Activated naive CD4-positive, alpha-beta T cell treated with Interleukin-2 at 50 U/mL for 16 hours (primary cell): Measurements from ENCODE around the gene SLC39A10.
A peak's percentile ranks its signal among the peaks of the same experiment; 100 is the strongest.
"Not testable (repeated sequence)": the region's sequence is repeated elsewhere in the genome, so short reads cannot be mapped to it uniquely, and the experiment has no call there.

ENCODE experiments used
- DNase-seq: peaks from one replicate; pipeline ENCODE4 v3.0.0-alpha.2; 2020

SLC39A10 gene, protein sequence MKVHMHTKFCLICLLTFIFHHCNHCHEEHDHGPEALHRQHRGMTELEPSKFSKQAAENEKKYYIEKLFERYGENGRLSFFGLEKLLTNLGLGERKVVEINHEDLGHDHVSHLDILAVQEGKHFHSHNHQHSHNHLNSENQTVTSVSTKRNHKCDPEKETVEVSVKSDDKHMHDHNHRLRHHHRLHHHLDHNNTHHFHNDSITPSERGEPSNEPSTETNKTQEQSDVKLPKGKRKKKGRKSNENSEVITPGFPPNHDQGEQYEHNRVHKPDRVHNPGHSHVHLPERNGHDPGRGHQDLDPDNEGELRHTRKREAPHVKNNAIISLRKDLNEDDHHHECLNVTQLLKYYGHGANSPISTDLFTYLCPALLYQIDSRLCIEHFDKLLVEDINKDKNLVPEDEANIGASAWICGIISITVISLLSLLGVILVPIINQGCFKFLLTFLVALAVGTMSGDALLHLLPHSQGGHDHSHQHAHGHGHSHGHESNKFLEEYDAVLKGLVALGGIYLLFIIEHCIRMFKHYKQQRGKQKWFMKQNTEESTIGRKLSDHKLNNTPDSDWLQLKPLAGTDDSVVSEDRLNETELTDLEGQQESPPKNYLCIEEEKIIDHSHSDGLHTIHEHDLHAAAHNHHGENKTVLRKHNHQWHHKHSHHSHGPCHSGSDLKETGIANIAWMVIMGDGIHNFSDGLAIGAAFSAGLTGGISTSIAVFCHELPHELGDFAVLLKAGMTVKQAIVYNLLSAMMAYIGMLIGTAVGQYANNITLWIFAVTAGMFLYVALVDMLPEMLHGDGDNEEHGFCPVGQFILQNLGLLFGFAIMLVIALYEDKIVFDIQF

DNA sequence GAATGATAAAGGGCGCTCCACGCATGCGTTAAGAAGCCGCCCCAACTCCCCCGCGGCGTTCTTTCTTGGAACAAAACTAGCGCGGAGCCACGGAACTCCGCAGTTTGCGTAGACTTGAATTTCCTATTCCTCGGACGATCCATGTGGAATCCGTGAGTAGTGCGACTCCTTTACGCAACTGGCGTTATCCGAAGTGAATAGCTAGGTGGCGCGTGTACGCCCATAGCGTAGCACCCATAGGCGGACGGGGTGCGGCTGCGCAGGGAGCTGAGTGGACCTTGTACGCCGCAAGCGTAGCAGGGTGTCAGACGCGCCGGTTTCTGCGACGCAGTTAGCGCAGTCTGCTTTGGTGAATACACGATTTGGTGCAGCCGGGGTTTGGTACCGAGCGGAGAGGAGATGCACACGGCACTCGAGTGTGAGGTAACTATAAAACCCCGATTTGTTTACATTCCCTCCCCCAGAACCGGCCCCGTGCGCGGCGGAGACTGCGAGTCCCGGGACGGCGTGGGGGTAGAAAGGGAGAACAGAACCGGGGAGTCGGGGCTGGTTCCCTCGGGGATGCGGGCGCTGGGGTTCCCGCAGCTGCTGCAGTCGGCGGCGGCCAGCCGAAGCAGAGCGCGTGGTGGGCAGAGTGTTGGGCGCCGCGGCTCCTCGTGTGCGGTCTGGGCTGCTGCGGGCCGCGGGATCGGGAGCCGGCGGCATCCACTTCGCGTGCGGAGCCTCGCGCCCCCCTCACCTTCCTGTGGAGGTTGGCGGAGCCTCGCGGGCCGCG is at the start of gene SLC39A10:
Gene SLC39A10 (plus strand): TSS at position 368 of the 775 bp plus-strand sequence. CDS start 22,817 bp downstream, outside the sequence.
- DNase-seq: peak; percentile 96

DNA sequence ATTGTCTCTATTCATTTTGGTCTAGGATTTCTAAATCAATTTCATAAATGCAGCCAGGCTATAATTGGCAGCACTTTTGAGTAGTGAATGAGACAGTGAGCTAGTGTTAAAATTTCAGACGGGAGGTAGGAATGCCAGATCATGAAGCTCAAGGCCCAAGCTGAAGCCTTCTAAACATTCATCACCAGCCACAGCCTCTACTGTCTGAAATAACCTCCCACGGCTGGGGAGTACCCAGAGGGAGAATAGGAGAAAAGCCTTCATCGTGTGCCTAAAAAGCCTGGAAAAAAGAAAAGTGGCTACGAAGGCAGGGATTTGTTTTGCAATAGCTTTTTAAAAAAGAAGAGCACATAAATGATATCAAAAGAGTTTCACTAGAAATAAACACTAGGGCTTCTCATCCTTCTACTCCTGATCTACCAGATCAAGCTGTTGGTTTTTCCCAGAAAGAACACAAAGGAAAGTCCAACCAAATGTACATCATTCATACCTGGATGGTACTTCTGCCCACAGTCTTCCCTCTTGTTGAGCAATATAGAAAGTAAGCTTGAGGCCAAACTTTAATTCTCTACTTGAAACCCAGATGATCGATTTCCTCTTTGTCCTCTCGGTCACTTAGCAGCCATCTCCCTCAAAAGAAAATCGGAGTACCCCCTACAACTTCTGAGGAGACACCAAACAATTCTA is 48.1 kb upstream of the SLC39A10 start:
- no peak for DNase-seq

DNA sequence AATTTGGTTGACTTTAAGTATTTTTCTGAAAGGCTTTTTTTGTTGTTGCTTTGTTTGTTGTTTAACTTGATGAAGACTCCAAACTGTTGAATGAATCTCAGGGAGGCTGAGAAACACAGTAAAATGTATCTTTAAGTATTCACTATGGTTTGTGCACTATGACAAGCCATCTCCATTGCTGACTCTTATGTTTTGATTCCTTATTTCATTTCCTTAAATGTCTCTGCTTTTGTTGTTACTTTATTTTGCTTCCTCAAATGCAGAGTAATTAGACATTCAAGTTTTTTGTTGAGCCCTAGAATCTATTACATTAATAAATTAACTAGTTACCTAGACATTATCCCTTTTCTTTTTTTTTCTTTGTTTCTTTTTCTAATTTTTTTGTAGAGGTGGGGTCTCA is 46.3 kb upstream of the SLC39A10 start:
- DNase-seq: no peak

DNA sequence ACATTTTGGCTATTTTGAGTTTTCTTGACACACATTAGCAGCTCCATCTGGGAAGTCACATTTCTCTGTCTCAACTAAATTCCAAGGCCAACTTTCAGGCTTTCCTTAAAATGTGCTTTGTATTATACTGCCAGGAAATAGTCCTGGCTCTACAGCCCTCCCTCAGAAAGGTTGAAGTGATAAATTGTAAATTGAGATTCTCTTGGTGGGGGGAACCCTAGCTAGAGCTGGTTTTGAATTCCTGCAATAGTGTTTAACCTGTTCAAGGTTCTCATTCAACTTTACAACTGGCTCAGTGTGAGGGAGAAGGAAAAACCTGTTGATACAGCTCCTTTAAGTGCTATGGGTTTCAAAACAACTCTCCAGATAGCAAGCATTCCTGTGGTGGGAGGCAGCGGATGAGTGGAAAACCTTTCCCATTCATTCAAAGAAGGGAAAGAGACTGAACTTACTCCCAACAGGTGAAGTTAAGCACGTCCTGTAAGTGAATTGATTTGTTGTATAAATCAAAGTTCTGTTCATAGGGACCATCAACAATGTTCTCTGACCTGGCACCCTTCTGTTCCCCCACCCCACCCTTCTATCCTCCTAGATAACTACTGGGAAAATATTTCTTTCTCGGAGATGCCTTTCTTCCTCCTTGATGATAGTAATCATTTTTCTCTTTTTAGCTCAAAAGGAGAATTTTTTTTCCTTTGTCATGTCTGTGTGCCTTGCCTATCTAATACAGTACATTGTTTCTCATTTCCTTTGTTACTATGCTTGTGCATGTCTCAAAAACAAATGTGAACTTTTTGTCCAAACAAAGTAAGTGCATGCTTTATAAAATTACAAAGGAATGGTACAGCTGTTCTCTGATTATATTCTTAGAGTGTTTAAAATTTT is 44.2 kb upstream of the SLC39A10 start:
- no peak for DNase-seq

DNA sequence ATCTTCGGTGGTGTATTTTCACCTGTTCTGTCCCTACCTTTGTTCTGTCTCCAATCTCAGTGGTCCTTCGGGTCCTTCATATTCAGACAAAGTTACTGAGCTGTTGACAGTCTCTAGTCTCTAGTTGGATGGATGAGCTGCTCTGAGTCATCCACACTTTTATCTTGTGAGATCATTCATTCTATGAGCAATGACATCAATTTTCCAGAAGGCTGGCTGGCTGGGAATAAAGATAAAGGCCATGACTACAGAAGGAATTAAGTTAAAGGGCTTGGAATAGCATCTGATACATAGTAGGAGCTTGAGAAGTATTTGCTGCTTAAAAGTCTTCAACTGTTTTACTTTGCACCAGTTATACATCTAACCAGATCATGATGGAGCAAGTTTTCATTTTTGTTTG is 43.1 kb upstream of the SLC39A10 start:
- DNase-seq: no peak

DNA sequence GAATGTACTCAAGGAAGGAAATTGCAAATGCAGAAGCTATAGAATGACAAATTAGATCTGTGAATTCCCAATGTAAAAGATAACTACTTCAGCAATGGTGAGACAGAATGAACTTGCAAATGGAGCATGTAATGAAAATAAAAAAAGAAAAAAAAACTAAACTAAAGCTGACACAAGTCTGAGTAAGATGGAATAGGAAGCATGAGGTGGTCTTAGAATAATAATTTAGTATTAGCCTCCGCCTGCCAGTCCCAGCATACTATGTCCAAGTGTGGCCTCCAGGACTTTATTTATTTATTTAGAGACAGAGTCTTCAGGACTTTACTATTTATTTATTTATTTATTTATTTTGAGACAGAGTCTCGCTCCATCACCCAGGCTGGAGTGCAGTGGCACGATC is 37.4 kb upstream of the SLC39A10 start:
- DNase-seq: no peak

DNA sequence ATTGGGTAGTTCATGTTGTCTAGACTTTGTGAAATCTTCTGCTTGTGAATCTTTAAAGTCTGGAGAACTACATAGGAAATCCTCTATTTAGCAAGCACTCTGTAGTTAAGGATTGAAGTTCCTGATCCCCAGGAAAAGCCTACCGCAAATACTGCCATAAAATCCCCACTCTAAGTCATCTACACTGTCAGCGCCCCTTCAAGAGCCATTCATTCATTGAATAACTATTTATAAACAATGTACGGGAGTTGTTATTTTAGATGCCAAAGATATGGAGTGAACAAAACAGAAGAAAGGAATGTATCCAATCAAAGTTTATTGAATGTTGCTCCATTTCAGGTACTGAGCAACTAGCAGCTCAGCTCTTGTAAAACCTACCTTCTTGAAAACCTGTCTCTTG is 36.5 kb upstream of the SLC39A10 start:
- no peak for DNase-seq

DNA sequence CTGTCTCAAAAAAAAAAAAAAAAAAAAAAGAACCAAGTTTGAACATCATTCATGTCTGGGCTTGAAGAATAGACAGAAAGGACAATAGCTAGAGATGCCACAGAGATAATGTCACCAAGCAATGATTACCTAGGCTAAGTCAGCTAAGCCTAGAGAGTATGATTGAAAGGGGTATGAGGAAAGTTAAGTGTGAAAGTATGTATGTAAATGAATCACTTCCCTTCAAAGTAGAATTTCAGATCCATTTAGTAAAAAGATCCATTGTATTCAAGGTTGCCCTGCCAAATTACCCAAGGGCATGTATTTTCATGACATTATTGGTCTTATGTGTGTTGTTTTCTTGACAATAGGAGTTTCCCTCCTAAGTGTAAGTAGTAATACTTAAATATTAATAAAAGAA is 34.1 kb upstream of the SLC39A10 start:
- no peak for DNase-seq

DNA sequence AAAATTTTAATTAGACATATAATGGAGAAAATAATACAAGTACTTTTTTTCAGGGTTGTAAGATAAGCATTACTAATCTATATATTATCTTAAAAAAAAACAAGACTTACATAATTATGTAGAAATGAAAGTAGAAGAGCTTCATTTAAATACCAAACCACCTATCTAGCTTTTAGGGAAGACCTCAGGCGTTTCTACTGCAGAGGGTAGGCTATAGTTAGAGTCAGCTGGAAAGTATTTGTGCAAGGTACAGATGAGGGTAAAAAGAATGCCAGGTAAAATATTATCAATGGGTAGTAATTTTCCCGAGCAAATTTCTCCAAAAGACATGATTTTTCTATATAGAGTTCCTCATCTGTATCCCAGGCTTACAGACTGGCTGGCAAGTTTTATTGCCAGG is 30.5 kb upstream of the SLC39A10 start:
- no peak for DNase-seq

DNA sequence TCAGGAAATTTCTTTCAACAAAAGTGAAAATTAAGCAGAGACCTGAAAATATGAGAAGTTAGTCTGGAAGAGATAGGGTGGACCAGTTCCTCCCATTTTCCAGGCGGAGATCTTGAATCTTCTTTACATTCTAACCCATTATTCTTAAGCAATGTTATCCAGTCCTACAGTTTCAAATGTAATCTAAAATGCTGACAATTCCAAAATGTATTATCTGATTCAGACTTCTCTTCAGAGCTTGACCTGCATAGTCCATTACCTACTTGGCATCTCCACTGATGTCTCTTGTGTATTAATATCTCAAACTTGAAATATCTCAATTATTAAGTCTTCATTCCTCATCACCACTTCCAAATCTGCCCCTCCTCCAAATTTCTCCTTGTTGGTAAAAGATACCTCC is 28.4 kb upstream of the SLC39A10 start:
- no peak for DNase-seq

DNA sequence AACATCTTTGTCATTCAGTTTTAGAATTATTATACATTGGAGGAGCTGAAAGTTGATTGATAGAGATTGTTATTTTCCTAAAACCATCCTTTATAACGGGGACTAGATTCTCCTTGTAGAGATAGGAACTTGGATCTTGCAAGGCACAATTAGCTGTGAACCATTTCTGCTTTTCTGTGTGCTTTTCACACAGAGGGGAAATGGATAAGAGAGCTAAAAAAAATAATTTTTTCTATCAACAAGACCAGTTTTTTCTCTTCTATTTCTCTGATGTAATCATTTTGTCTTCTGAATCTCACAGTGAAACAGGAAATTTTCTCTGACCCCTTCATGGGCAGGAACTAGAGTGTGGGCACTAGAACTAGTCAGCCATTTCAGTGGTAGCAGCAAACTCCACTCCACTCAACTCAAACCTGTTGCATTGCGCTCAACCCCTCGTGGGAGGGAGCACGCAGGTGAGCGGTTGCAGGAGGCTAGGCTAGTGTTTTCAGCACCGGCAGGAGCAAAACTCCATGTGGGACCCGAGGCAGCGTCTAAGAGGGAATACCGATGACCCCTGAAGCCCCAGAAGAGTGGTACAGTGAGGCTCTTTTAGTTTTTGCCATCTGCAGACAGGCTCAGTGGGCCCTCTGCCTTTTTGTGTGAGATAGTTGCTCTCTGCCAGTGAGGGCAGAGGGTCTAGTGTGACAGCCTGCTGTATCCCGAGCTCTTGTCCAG is 24.0 kb upstream of the SLC39A10 start:
- DNase-seq: no peak

DNA sequence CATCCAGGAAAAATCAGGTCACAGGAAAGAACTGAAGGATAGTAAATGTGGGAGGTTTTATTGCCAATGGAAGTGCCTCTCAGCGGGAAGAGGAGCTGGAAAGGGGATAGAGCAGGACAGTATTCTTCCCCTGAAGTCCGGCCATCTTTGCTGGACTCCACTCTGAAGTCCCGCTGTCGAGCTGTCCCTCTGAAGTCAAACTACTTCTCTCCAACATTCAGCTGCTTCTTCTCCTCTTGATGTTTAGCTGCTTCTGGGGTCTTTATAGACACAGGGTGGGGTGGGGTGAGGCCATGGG is 23.5 kb upstream of the SLC39A10 start:
- DNase-seq: no peak

DNA sequence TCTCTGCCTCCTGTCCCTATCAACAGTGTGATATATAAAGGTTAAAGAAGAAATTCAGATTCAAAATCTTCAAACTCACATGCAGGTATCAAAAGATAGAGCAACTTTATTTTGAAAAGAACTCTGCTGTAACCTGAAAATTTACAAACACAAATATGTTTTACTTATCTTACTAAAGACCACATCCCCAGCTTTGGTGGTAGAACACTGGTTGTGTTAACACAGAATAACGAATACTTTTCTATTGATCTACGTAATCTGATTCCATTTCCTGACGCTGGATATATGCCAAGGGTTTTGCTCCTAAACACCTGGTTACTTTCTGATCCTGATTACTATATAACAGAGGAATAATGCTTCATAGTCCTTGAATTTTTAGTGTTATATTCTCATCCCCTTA is 23.1 kb upstream of the SLC39A10 start:
- no peak for DNase-seq

DNA sequence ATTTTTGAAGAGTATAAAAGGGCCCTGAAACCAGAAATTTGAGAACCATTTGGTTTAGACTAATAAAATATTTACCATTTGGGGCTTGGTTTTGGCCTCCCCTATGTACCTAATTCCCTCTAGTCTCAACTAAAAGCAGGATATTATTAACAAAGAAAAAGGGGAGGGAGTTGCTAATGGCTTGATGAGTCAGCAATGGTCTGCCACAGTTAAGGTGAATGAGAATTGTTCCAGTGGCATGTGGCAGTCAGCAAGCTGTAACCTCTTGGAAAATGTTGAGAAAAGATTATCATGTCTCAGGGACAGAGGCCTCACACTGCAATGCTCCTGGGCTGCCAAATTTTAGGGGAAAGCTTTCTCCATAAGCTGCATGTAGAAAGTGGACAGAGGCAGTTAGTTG is 20.1 kb upstream of the SLC39A10 start:
- no peak for DNase-seq

DNA sequence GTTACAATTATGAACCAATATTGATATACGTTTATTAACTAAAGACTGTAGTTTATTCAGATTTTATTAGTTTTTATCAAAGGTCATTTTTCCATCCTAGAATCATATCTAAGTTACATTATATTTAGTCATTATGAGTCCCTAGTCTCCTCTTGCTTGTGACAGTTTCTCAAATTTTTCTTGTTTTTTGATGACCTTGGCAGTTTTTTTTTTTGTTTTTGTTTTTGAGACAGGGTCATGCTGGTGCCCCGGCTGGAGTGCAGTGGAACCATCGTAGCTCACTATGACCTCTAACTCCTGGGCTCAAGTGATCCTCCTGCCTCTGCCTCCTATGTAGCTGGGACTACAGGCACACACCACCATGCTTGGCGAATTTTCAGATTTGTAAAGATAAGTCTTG is 18.3 kb upstream of the SLC39A10 start:
- DNase-seq: no peak

DNA sequence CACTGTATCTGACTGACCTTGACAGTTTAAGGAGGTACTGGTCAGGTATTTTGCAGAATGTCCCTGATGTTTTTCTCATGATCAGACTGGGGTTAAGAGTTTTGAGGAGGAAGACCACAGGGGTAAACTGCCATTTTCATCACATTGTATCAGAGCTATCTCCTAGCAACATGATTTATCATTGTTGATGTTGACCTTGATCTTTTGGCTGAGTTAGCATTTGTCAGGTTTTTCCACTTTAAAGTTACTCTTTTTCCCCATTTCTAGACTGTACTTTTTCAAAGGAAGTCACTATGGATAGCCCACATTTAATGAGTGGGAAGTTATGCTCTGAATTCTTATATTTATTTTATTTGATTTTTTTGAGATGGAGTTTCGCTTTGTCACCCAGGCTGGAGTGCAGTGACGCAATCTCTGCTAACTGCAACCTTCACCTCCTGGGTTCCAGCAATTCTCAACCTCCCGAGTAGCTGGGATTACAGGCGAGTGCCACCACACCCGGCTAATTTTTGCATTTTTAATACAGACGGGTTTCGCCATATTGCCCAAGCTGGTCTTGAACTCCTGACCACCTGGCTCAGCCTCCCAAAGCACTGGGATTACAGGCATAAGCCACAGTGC is 17.7 kb upstream of the SLC39A10 start:
- DNase-seq: no peak

DNA sequence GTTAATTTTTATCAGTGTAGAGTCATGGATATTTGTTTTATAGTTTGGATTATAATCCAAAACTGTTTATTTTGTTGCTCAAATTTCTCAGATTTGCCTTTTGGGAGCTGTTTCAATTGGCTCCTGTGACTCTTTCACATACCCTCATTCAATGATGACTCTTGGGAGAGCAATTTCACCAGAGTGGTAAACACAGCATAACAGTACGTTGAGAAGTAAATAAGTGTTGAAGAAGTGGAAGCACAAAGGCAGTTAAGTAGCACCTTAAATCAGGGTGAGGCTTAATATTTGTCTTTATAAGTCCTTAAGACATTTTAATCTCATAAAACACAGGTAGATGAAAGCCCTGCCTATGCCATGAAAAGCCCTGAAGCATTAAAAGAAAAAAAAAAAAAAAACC is 17.1 kb upstream of the SLC39A10 start:
- DNase-seq: no peak

DNA sequence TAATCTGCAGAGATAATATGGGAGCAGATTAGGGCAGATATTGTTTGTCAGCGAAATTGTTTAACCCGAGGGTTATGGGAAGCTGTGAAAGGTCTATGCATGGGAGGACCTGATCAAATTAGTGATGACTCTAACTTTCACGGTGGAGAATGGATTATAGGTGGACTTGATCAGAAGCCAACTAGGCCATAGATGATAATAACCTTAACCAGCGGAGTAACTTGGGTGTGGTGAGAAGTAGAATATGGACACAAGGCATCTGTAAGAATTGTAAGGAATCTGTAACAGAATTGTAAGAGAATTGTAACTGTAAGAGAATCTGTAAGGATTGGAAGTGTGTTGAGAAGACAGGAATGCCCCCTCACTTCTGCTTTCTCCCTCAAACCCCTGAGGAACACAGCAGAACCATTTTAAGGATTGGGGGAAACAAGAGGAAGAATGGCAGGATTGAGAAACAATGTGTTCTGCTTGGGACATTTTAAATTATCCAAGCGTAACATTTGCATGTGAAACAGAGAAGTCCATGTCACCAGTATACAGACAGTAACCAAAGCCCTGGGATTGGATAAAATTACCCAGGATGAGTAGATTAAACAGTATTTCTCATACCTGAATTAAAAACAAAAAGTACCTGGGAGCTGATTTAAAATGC is 14.9 kb upstream of the SLC39A10 start:
- DNase-seq: no peak

DNA sequence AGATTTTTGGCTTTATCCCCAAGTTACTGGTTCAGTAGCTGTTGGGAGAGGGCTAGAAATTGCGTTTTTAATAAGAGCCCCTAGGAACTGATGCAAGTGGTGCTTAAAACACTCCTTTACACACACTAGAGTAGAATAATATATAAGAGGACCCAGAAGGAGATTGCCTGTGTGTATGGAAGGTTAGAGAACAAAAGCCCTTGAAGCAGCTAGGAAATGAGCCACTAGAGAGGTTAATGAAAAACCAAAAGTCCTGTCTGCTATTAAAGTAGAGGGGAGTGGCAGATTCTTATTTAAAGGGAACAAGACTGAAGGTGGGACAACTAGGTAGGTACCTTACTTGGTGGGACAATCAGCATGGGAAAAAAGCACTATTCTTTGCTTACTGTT is 14.4 kb upstream of the SLC39A10 start:
- DNase-seq: no peak

DNA sequence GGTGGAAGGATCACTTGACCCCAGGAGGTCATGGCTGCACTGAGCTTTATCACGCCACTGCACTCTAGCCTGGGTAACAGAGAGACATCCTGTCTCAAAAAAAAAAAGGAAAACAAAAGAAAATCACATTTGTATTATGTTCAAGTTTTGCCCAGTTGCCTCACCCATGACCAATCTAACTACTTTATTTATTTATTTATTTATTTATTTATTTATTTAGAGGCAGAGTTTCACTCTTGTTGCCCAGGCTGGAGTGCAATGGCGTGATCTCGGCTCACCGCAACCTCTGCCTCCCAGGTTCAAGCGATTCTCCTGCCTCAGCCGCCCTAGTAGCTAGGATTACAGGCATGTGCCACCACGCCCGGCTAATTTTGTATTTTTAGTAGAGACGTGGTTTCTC is 12.3 kb upstream of the SLC39A10 start:
- not testable (repeated sequence) for DNase-seq
